Activated naive CD4-positive, alpha-beta T cell treated with anti-CD3 and anti-CD28 coated beads, Interleukin-2, amount 50 U/mL, for 16 hours (primary cell): ENCODE measurements around the gene GSTM1.
A peak's percentile ranks its signal among the peaks of the same experiment; 100 is the strongest.

Source experiments
- DNase-seq: peaks from one replicate; pipeline ENCODE4 v3.0.0-alpha.2; 2020

The GSTM1 gene

DNA sequence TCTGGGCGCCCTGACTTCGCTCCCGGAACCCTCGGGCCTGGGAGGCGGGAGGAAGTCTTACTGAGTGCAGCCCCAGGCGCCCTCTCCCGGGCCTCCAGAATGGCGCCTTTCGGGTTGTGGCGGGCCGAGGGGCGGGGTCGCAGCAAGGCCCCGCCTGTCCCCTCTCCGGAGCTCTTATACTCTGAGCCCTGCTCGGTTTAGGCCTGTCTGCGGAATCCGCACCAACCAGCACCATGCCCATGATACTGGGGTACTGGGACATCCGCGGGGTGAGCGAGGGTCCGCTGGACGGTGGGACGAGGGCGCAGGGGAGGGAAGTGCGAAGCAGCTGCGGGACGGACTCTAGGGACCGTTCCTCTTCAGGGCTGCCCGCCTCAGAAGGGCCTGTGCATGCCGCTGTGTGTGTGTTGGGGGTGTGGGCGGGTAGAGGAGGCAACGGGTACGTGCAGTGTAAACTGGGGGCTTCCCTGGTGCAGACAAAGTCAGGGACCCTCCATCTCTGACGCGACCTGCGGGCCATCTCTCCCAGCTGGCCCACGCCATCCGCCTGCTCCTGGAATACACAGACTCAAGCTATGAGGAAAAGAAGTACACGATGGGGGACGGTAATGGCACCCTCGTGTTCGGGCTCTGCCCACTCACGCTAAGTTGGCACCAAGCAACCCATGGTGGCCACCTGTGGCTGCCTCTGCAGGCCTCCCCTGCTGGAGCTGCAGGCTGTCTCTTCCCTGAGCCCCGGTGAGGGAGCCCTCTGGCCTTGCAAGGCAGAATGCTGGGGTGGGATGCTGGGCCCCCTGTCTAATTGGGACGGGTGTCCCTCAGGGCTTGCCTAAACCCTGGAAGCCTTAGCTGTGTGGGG is at the start of gene GSTM1:
Gene GSTM1, plus strand, starts transcription at position 177 of the 859 bp plus-strand sequence. Its CDS starts 57 bp downstream, at position 234.
- DNase-seq = peak; percentile 80

DNA sequence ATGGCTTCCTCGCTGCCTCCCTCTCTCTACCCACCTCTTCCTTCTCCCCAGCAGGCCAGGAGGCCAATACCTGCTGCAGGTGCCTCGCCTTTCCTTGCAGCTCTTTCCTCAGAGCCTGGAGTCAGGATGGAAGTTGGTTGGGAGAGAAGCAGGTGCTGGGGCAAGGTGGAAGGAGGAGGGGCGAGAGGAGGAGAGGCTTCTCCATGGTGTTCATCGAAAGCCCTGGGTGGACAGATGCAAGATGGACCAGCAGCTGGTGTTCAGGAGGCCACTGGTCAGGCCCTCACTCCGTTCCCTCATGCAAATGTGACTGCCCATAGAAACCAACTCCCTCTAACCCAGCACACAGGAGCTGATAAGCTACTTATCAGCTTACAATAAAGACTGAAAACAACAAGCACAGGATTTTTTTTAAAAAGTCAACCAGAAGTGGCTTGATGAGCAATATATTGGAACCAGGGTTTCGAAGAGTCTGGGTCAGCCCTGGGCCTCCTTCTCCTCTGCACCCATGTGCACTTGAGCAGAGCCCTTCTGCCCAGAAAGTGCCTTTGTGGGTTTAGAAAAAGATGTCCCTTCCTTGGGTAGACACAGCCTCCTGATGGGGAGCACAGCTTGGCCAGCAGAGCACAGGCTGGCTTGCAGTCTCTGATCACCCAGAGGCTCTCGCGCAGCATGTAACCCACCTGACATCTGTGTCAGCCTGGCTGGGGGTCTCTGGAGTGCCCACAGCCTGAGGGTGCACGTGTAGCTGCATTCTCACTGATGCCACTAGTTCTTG is 48.4 kb upstream of the GSTM1 start:
- DNase-seq = no peak

DNA sequence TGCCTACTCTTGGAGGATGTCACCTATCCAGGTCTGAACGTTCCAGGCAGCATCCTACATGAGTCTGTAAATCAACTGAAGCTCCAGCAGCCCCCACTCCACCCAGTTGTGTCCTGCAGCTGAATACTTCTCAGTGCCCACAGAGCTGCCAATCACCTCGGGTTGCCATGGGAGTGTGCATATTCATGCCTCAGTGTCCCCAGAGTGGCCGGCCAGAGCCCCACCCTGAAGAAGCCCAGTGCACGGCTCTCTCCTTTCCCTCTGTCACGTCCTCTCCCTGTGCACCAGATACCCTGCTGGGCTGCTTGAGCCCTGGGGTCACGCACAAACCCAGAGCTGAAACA is 47.8 kb upstream of the GSTM1 start:
- DNase-seq = no peak

DNA sequence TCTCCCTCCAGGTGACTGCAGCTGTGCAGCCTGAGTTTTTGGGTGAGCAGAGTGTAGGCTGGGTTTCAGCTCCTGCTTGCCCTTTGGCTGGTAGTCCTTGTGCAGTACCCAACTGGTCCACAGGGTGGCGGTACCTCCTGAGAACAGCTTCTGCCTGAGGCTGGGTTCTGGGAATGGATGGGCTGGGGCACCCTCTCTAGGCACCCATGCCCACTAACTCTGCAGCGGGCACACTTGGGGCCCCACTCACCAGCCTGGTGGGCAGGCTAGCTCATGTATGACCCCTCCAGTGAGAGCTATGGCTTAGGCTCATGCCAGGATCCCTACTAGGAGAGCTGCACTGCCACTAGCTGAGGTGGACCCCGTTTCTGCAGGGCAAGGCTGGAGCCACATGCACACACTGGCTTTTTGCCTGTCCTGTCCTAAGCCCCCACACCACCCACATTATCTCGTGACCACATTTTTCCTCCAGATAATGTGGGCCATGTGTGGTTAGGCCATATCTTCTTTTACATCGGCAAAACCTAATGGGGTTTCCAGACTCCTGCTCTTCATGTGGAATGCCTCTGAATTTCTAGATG is 47.2 kb upstream of the GSTM1 start:
- DNase-seq = peak; percentile 91

DNA sequence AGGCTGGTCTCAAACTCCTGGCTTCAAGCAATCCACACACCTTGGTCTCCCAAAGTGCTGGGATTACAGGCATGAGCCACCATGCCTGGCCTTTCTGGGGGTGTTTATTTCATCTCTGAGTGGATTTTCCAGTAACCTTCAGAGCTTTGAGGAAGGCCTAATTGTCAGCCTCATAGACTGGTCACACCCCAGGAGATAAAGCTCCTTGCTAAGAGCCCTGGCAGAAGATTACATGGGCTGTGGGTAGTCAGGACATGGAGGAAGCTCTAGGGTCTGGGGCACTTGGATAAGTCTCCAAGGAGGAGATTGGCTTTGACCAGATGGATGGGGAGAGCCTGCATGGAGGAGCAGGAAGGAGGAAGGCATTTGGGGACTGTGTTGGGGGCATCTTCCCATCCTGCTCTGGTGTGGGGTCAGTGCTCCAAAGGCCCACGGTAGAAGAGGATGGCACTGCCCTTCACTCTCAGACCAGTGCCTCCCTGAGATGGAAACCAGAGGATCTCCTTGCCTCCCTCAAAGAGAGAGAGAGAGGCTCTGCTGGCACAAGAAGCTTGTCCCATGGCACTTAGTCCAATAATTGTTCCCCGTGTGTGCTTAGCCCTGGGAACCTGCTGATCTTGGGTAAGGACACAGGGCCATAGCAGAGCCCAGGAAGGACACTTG is 46.4 kb upstream of the GSTM1 start:
- DNase-seq = no peak

DNA sequence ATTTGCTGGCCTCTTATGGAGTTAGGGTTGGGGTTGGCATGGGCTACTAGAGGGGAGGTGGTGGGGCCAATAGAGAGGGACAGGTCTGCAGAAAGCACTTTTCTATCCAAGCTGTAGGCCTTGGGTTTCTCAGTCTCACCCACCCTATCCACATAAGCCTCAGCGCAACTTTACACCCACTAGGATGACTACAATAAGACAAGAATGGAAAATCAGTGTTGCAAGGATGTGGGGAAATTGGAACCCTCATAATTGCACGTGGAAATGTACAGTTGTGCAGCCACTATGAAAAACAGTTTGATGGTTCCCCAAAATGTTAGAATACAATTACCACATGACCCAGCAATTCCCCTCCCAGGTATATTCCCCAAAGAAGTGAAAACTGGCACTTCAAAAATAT is 45.8 kb upstream of the GSTM1 start:
- DNase-seq = no peak

DNA sequence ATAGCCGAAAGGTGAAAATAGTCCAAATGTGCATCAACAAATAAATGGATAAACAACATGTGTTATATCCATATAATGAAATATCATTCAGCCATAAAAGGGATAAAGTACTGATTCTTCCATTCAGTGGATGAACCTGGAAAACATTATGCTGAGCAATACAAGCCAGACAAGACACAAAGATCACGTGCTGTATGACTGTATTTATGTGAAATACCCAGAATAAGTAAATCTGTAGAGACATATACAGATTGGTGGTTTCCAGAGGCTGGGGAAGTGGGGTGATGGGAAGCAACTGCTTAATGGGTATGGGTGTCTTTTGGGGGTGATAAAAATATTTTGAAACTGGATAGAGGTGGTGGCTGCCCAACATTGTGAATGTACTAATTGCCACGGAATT is 45.0 kb upstream of the GSTM1 start:
- DNase-seq = no peak

DNA sequence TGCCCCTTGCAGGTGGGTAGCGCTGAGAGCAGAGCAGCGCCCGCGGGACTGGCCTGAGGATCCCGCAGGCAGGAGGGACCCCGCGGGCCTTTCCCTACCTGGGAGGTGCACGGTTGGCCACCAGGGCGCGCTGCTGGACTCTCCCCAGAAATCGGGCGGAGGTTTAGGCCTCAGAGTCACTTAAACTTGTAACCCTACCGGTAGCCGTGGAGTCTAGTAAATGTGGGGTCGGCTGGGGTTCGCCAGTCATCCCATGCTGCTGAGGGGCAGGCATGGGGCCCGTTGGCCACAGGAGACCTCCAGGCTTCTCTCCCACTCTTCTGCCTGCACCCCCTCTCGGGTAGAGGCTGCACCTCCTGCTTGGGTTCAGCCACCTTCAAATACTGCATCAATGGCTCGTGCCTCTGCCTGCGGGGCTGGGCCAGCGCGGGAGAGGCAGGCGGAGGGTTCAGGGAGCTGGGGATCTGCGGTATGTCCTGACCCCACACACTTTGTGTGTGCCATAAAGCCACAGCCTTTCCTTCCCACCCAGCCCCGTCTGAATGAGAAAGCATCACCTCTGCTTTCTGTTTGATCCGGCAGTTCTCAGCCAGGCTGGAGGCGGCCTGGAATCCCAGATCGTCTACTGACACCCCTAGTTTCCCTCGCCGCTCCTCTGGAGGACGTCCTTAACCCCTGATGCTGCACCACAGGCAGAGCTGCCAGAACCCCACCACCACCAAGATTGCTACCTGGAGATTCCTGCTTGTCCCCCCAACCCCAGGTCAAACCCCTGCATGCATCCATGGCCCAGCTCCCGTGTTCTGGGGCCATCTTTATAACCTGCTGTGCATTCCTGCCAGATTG is 44.0 kb upstream of the GSTM1 start:
- peak; percentile 90 for DNase-seq

DNA sequence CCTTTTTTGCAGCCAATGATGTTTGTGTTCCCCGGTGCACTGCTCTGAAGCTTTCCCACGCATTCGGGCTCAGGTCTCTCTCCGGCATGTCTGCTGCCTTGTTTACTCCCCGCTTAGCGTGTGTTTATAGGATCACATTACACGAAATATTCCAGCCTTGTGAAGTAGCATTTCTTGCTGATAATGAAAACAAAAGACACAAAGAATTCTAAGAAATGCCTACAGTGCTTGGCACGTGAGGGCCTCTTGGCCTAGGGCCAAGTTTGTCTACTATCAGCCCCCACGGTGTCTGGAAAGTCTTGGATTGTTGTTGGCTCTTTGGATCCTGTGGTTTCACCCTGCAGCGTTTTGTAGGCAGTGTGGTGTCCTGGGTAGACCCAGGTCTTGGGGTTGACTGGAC is 42.9 kb upstream of the GSTM1 start:
- DNase-seq = no peak

DNA sequence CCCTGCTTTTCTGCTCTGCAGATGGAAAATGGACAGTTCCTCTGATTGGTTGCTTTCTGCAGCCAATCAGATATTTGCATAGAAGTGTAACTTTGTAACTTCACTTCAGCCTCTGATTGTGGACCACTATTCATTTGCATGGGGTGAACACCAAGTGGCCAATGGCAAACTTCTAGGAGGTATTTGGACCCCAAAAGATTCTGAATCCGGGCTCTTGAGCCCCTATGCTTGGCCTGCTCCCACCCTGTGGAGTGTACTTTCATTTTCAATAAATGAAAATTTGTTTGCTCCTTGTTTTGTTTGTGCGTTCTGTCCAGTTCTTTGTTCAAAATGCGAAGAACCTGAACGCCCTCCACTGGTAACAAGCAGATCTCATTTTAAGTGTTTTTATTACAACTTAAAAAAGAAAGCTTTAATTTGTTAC is 38.1 kb upstream of the GSTM1 start:
- DNase-seq = no peak

DNA sequence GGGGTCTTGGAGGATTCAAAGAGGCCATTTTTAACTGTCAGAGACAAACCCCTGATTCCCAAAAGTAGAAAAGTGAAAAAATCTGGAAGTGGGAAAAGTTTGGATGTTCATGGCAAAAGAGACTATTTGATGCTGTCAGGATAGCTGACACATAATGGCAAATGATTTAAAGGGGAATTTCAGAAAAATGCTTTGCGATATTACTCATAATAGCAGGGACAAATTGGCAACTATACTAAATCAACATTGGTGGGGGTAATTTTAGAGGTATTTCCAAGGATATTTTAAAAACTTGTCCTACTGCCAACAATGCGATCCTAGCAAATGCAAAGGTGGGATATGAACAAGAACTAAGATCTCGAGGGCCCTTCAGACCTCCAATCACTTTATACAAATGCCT is 37.0 kb upstream of the GSTM1 start:
- no peak for DNase-seq

DNA sequence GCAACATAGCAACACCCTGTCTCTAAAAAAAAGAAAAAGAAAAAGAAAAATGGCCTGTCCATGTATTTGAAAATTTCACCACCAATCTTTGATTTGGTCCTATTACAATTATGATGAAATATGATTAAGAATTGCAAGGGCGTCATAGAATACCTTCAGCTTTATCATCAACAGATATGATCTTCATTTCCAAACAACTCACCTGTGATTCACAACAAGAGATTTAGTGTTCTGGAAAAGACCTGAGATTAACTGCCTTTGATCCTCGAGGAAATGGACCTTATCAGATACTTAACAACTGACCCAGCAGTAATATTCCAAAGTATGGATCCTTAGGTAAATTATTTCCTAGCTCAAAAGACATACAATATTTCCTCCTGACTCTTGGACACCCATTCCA is 35.2 kb upstream of the GSTM1 start:
- DNase-seq = no peak

DNA sequence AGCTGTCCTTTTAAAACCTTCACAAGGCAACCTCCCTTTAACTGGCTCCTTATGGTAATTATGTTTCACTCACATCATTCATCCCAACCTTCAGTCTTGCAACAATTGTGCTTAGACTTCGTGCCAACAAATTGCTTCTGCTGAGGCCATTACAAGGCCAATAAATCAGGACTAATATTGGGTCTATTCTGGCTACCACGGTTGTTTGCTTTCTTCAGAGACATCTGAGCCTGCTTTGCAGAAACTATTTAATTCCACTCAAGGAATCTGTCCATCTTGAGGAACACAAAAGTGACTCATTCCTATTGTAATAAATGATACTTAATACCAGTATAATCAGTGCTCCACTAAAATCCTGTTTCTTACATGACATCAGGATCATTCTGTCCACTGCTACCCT is 34.3 kb upstream of the GSTM1 start:
- DNase-seq = no peak

DNA sequence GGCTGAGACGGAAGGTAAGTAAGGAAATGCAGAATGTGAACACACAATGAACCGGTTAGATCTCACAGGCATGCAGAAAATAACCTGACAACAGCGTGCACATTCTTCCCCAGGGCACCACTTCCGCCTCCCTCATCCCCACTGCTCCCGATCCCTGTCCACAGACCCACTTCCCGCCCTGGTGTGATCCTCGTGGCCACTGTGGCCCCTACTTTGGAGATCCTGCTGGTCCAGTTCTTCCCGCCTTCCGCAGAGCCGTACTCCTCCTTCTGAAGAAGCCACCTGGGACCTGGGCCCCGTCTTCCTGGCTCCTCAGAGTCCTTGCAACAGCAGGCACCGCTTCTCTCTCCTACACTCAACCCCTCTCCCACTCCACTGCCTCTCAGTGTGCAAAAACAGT is 33.1 kb upstream of the GSTM1 start:
- no peak for DNase-seq

DNA sequence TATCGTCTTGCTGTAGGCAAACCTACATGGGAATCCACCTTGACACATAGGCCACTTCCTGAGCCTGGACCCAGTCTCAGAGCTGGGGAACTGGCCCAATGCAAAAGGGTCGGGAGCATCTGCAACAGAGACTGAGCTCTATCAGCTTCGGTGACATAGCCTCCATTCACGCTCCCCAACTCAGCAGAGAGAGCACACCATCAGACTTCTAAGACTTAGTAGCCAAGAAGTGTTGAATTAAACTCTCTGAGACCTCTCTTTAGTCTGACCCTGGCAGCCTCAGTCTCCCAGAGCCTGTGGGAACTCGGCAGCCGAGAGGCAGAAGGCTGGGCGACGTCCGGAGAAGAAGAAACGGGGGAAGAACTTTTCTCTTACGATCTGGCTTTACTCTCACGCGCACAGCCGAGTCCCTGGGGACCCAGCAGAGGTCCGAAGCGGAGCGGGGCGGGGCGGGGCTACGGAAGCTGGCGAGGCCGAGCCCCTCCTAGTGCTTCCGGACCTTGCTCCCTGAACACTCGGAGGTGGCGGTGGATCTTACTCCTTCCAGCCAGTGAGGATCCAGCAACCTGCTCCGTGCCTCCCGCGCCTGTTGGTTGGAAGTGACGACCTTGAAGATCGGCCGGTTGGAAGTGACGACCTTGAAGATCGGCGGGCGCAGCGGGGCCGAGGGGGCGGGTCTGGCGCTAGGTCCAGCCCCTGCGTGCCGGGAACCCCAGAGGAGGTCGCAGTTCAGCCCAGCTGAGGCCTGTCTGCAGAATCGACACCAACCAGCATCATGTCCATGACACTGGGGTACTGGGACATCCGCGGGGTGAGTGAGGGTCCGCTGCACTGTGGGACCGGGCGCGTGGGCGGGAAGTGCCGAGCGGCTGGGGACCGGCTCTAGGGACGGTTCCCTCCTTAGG is 31.8 kb upstream of the GSTM1 start, which contains the start of gene GSTM4:
Gene GSTM4, plus strand, starts transcription at position 485 of the 905 bp plus-strand sequence. Its CDS starts 291 bp downstream, at position 776.
- peak; percentile 63 for DNase-seq

DNA sequence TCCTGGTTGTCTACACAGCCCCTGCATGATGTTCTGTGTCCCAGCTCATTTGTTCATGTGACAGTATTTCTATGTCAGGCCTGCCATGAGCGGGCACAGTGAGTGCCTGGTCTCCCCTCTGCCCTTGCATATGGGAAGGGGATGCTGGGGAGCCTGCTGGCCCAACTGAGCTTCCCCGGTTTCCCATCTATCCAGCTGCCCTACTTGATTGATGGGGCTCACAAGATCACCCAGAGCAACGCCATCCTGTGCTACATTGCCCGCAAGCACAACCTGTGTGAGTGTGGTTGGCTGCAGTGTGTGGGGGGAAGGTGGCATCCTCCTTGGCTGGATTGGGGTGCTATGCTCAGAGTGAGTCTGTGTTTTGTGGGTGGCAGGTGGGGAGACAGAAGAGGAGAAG is 30.2 kb upstream of the GSTM1 start:
- no peak for DNase-seq

DNA sequence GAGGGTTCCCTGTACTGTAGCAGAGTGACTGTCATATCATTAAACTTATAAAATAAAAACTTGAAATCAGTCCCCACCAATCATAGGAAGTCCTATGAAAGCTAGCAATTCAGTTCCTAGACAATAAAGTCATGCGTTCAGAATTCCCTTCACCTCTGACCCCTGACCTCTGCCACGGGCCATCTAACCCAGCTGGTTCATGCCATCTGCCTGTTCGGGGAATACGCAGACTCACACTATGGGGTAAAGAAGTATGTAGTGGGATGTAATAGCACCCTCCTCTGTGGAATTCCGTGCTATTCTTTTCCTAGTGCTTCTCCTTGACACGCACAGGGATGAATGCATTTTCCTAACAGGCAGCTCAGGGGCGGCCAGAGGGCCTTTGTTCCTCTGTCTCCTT is 29.6 kb upstream of the GSTM1 start:
- DNase-seq = no peak

DNA sequence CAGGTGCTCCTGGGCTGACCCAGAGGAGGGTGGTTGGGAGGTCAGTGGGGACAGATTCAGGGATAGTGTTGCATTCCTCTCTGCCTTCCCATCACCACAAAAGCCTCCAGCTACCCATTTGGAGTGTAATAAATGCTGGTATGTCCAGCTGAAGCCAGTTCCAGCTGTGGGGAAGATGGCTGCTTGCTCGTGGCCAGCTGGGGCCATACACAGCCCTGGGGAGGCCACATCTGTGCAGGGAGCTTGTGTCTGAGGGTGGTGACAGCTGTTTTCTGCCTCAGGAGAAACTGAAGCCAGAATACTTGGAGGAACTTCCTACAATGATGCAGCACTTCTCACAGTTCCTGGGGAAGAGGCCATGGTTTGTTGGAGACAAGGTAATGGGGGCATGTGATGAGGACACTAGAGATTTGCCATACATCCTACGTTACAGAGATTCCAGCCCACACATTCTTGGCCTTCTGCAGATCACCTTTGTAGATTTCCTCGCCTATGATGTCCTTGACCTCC is 29.0 kb upstream of the GSTM1 start:
- no peak for DNase-seq

DNA sequence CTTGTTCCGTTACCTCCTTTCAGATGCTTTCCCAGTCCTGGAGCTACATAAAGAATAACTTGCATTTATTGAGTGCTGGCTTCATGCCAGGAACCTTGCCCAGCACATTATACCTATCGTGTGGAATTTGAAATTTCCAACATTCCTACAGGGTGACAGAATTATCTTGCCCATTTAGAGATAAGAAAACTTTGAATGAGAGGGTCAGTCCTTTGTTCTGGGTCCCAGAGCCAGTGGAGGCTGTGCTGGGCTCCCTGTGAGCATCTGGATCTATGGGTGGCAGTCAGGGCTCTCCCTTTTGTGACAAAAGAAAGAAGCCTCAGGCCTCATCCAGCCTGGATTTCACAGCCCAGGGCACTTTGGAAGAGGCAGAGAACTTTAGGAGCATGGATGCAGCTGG is 28.5 kb upstream of the GSTM1 start:
- no peak for DNase-seq

DNA sequence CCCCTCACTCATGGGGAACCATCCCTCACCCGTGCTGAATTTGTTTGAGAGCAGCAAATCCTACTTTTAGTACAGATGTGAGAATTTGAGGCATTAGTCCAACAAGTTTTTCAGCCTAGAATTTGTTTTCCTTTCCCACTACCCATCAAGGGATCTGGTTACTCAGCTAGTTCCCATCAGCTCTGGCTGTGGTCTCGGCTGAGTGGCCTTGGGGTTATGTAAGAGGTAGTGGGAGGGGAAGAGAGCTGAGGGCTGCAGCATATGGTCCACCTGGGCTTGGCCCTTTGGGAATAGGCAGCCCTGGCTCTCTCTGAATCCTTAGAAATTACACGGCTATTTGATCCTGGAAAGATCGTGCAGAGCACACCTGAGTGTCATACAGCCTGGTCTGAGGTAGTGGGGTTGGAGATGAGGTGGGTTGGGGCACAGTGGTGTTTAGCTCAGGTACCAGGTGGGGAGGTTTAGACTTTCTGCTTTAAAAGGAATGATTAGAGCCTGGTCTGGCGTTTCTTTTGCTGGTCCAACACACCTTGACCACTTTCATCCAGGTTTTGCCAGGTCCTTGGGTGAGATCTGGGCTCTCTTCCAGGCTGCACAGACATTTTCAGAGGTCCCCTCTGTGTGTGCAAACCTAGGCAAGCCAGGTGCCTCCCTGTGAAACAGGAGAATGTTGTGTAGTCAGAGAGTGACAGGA is 27.5 kb upstream of the GSTM1 start:
- no peak for DNase-seq
